Erythroblast (primary cell): ENCODE results near the gene NOP53.

Source experiments
- GATA1 ChIP-seq: IDR thresholded peaks from 2 replicates; pipeline ENCODE4 v1.6.1; 2011; ENCODE audit warnings: low read depth, mild to moderate bottlenecking, control low read depth, low read length, moderate library complexity
- POLR2A ChIP-seq: IDR thresholded peaks from 2 replicates; pipeline ENCODE4 v1.6.1; 2011; ENCODE audit warnings: mild to moderate bottlenecking, low read length

- peak; percentile 29 for TF ChIP-seq POLR2A
- no peak for TF ChIP-seq GATA1
Measured at GRCh38 chr19:47778049-47778953, 33.0 kb downstream of the NOP53 start, which contains the start of gene SELENOW.
